LNCAP (cell line): ENCODE measurements around the gene MED14.

Experiments used
- TF ChIP-seq, protein P1 (sequence below): fragments of 450-650 bp; IDR thresholded peaks from 2 replicates; pipeline ENCODE4 v1.5.1; 2017; ENCODE audit warnings: mild to moderate bottlenecking

MED14 gene

DNA sequence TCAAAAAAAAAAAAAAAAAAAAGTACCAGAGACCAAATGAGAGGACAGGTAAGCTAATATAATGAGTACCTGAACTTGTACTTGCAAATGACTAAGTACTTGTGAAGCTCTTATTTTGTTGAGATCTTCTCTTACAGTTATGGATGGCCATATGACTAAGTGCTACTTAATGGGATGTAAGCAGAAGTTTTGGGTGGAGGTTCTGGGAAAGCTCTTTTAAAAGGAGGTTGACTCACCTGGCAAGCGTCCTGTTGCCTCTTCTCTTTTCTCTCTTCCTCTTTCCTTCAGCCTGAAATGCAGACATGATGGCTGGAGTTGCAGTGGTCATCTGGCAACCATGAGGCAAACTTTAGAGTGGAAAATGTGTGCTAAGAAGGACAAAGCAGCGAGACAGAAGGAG is 36.9 kb upstream of the MED14 start:
- TF ChIP-seq, protein P1, sequence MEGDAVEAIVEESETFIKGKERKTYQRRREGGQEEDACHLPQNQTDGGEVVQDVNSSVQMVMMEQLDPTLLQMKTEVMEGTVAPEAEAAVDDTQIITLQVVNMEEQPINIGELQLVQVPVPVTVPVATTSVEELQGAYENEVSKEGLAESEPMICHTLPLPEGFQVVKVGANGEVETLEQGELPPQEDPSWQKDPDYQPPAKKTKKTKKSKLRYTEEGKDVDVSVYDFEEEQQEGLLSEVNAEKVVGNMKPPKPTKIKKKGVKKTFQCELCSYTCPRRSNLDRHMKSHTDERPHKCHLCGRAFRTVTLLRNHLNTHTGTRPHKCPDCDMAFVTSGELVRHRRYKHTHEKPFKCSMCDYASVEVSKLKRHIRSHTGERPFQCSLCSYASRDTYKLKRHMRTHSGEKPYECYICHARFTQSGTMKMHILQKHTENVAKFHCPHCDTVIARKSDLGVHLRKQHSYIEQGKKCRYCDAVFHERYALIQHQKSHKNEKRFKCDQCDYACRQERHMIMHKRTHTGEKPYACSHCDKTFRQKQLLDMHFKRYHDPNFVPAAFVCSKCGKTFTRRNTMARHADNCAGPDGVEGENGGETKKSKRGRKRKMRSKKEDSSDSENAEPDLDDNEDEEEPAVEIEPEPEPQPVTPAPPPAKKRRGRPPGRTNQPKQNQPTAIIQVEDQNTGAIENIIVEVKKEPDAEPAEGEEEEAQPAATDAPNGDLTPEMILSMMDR = no peak

DNA sequence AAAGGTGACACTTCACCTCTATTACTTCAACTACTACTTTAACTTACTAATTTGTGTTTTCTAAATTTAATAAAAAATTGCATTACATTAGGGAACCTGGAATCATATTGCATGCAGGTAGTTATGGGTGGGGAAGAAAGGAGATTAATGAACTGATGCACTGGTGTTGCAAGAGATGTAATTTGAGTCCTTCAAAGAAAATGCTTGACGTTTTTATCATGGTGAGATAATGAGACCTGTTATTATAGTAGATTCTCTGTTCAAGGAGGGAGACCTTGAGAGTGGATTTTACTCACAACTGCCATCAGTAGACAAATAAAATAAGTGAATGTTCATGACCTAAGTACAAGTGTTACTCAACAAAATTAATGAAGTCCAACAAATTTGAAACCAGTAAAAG is 26.4 kb upstream of the MED14 start:
- TF ChIP-seq, protein P1 = no peak

GRCh38 chrX:40759374-40759773 is 24.0 kb upstream of the MED14 start:
- TF ChIP-seq, protein P1 = no peak

- TF ChIP-seq, protein P1 = no peak
These were observed 21.7 kb upstream of the MED14 start for GRCh38 chrX:40757058-40757457.

- TF ChIP-seq, protein P1 = no peak
These were observed 20.2 kb upstream of the MED14 start for GRCh38 chrX:40755291-40756249.

- TF ChIP-seq, protein P1 = no peak
These were observed 14.5 kb upstream of the MED14 start for GRCh38 chrX:40749681-40750494.

GRCh38 chrX:40748977-40749376 is 13.6 kb upstream of the MED14 start:
- TF ChIP-seq, protein P1 = no peak
